GM12892 (cell line): ENCODE results near the gene SOD2.

Experiments
- DNase-seq: peaks from one replicate; pipeline ENCODE4 v3.0.0; 2011; ENCODE audit not compliant: insufficient read length
- FAIRE-seq: peaks from 2 replicates; lab custom pipeline; 2011; peaks lifted over from hg19 to GRCh38; lab: Jason Lieb, UNC
- POLR2A ChIP-seq: IDR thresholded peaks from 2 replicates; pipeline ENCODE4 v1.6.1; 2011; ENCODE audit warnings: low read depth, low read length, control low read depth
- POLR2AphosphoS5 ChIP-seq: IDR thresholded peaks from 2 replicates; pipeline ENCODE4 v1.6.1; 2011; ENCODE audit warnings: low read depth, low read length, control low read depth
- TAF1 ChIP-seq: IDR thresholded peaks from 2 replicates; pipeline ENCODE4 v1.6.1; 2011; ENCODE audit warnings: low read depth, mild to moderate bottlenecking, control low read depth, low read length, borderline replicate concordance

The SOD2 gene

GRCh38 chr6:159645640-159646039 is 47.4 kb downstream of the SOD2 start:
- no peak for TF ChIP-seq POLR2A
- TF ChIP-seq TAF1, result no peak
- TF ChIP-seq POLR2AphosphoS5, result no peak
- DNase-seq, result no peak
- FAIRE-seq, result no peak
